HG03139 (cell line): ENCODE results near the gene WDR45B.

Experiments
- ATAC-seq: cut with Tn5 transposase; IDR thresholded peaks from one replicate; pipeline ENCODE4 v1.9.1; 2021; ENCODE audit not compliant: unreplicated experiment

The WDR45B gene

GRCh38 chr17:82677353-82677925, 29.2 kb upstream of the WDR45B start:
- no peak for ATAC-seq

DNA sequence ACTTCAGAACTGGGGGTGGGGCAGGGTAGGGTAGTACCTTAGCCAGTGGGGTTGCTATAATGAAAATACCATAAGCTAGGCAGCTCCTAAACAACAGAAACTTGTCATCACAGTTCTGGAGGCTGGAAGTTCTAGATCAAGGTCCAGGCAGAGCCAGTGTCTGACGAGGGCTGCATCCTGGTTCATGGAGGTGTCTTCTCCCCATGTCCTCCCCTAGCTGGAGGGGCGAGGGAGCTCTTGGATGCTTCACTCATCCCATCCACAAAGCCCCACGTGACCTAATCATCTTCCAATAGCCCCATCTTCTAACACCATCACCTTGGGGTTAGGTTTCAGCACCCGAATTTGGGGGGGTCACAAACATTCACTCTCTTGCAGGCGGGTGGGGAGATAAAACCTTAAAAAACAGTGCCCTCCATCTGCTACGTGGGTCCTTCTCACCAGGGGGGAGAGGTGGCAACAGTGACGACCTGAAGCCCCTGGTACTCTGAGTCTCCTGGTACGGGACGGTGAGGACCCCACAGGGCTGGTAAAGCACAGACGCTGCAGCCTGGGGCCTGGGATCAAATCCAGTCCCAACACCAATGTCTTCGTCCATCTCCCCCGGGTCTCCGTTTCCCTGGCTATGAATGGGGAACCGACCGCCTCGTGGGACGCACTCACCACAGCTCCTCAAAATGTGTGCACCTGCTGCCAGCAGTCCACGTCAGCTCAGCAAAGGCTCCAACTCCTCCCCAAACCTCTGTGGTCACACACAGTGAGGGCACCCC, 27.4 kb upstream of the WDR45B start:
- no peak for ATAC-seq

GRCh38 chr17:82674656-82675475, 26.6 kb upstream of the WDR45B start:
- ATAC-seq = no peak

GRCh38 chr17:82670661-82671450, 22.6 kb upstream of the WDR45B start:
- ATAC-seq = no peak

- ATAC-seq = no peak
Measured at GRCh38 chr17:82668631-82669099, 20.4 kb upstream of the WDR45B start.

GRCh38 chr17:82668024-82668630, 19.9 kb upstream of the WDR45B start:
- no peak for ATAC-seq

DNA sequence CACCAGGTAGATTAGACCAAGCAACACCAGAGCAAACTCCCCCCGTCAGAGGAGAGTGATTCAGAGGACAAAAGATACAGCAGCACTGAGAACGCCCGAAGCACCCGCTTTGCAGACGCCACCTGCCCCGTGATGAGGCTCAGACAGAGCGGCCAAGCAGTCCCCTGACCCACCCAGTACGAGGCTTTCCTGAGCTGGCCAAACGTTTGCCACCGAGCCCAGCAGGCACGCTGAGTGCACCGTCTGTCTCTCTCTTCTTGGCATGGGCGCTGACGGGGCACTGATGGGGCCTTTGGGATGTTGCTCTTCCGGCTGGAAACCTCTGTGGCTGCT, 19.4 kb upstream of the WDR45B start:
- no peak for ATAC-seq

DNA sequence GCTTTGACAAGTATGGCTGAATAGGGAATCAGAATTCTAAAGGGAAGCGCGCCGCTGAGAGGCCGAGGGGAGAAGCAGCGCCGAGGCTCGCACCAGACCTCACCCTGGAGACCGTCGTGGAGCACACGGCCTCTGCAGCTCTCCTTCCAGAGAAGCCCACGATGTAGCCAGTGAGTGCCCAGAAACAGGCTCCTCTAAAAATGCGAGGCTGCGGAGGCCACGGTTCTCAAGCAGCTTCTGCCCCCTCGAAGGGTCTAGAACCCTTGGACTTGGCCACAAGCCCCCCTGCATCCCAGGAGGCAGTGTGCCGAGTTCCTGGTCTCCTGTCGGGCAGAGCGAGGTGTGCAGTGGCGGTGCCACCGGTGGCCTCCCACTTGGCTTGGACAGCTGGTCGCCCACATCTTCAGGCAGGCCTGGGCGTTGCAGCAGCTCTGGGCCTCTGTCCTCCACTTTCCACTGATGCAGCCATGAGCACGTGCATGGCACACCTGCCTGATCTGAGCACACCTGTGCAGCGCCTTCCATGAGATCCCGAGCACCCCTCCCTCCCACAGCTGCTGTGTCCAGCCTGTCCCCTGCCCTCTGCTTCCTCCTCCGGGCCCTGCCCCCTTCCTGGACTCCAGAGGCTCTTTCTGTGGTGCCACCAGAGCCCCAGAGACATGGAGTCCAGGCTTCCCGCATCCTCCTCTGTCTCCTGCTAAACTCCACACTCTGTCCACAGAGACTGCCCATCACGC, 18.9 kb upstream of the WDR45B start:
- no peak for ATAC-seq

DNA sequence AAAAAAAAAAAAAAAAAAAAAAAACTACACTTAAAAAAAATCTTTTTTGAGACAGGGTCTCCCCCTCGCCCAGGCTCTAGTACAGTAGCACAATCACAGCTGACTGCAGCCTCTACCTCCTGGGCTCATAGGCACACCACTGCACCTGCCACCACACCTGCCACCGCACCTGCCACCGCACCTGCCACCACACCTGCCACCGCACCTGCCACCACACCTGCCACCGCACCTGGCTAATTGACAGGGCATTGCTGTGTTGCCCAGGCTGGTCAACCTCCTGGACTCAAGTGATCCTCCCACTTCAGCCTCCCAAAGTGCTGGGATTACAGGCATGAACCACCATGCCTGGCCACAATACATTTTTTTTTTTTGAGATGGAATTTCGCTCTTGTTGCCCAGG, 17.6 kb upstream of the WDR45B start:
- no peak for ATAC-seq

DNA sequence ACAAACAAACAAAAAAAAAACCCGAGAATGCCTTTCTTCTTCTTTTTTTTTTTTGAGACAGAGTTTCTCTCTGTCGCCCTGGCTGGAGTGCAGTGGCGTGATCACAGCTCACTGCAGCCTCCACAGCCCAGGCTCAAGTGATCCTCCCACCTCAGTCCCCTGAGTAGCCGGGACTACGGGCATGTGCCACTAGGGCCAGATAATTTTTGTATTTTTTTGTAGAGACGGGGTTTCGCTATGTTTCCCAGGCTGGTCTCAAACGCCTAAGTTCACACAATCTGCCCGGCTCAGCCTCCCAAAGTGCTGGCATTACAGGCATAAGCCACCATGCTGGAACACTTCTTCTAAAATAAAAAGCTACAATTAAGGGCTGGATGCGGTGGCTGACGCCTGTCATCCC, 17.0 kb upstream of the WDR45B start:
- no peak for ATAC-seq

GRCh38 chr17:82664701-82665182, 16.5 kb upstream of the WDR45B start:
- no peak for ATAC-seq

GRCh38 chr17:82664276-82664575, 16.0 kb upstream of the WDR45B start:
- no peak for ATAC-seq

DNA sequence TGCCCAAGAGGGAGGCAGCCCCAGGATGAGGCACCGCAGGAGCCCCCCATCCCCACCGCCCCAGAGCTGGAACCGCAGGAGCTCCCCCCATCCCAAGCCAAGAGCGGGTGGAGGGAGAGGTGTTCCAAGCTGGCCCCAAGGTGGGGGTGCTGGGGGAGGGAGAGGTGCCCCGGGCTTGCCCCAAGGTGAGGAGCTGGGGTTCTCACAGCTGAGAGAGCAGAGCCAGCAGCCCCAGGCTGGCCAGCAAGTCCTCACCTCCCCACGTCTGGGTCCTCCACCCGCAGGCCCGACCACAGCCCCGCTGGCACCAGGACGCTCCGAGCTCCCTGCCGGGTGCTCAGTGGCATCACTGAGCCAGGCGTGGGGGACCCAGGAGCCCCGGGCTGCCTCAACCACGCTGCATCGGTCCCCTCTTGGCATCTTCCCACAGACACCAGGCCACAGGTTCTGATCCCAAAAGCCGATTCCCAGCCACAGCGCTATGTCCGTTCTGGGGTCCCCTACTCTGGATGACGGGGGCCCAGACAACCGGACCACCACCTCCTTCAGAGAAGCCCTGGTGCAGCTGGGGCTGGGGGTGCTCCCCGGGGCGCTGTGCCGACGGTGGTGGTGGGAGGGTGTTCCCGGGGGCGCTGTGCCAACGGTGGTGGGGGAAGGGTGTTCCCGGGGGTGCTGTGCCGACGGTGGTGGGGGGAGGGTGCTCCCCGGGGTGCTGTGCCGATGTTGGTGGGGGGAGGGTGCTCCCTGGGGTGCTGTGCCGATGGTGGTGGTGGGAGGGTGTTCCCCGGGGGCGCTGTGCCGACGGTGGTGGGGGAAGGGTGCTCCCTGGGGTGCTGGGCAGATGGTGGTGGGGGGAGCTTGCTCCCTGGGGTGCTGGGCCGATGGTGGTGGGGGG, 15.4 kb upstream of the WDR45B start:
- no peak for ATAC-seq

- ATAC-seq = no peak
Measured at GRCh38 chr17:82662711-82663261, 14.5 kb upstream of the WDR45B start.

- ATAC-seq = no peak
Measured at GRCh38 chr17:82661717-82662683, 13.8 kb upstream of the WDR45B start.

- no peak for ATAC-seq
Measured at GRCh38 chr17:82659886-82660285, 11.6 kb upstream of the WDR45B start.

GRCh38 chr17:82658796-82659452, 10.7 kb upstream of the WDR45B start:
- no peak for ATAC-seq
